ENCODE measurements around the gene TP73. TPM values are rescaled to one million over a fixed set of nuclear protein-coding genes. Genes with fewer than 3 reads are reported as not detected.

TP73 gene
- total RNA-seq, 1 donor from 2014 or later = 0.14 TPM

- ATAC-seq (no peak), DNase-seq (ENCODE audit: missing footprints) (no peak)
Measured at GRCh38 chr1:3631320-3632260, 20.7 kb upstream of the TP73 start.

GRCh38 chr1:3632298-3632697 lies 20.0 kb upstream of the TP73 start:
- no peak for DNase-seq (ENCODE audit: missing footprints)
- ATAC-seq = no peak
- intact Hi-C loops (cut with DNase I) = no loop called here

More at GRCh38 chr1:3631320-3632260, 20.7 kb upstream of the TP73 start:
- intact Hi-C loops (cut with DNase I) = no loop called here

GRCh38 chr1:3632716-3633343 lies 19.5 kb upstream of the TP73 start:
- ATAC-seq = no peak
- DNase-seq (ENCODE audit: missing footprints) = no peak

GRCh38 chr1:3633344-3634058 lies 18.8 kb upstream of the TP73 start:
- DNase-seq (ENCODE audit: missing footprints) (no peak), ATAC-seq (no peak)
- intact Hi-C loops (cut with DNase I) = no loop called here

More at GRCh38 chr1:3632716-3633343, 19.5 kb upstream of the TP73 start:
- intact Hi-C loops (cut with DNase I) = no loop called here

GRCh38 chr1:3634059-3634800 lies 18.1 kb upstream of the TP73 start:
- ATAC-seq = no peak
- intact Hi-C loops (cut with DNase I) = no loop called here
- no peak for DNase-seq (ENCODE audit: missing footprints)

GRCh38 chr1:3636080-3636479 lies 16.2 kb upstream of the TP73 start:
- DNase-seq (ENCODE audit: missing footprints) = no peak
- intact Hi-C loops (cut with DNase I) = no loop called here
- ATAC-seq = no peak

GRCh38 chr1:3636531-3636930 lies 15.8 kb upstream of the TP73 start:
- intact Hi-C loops (cut with DNase I) = no loop called here
- ATAC-seq (no peak), DNase-seq (ENCODE audit: missing footprints) (no peak)

- ATAC-seq (no peak), DNase-seq (ENCODE audit: missing footprints) (no peak)
- intact Hi-C loops (cut with DNase I) = no loop called here
Measured at GRCh38 chr1:3638027-3638426, 14.3 kb upstream of the TP73 start.

- no peak for ATAC-seq
- DNase-seq (ENCODE audit: missing footprints) = no peak
- intact Hi-C loops (cut with DNase I) = no loop called here
Measured at GRCh38 chr1:3638676-3639075, 13.6 kb upstream of the TP73 start.

- DNase-seq (ENCODE audit: missing footprints) (no peak), ATAC-seq (no peak)
- intact Hi-C loops (cut with DNase I) = no loop called here
Measured at GRCh38 chr1:3639397-3639911, 12.9 kb upstream of the TP73 start.

- intact Hi-C loops (cut with DNase I) = no loop called here
- DNase-seq (ENCODE audit: missing footprints) = no peak
- ATAC-seq = no peak
Measured at GRCh38 chr1:3640121-3640837, 12.0 kb upstream of the TP73 start.

- DNase-seq (ENCODE audit: missing footprints) (no peak), ATAC-seq (no peak)
- intact Hi-C loops (cut with DNase I) = no loop called here
Measured at GRCh38 chr1:3641046-3641760, 11.1 kb upstream of the TP73 start.

GRCh38 chr1:3641816-3642215 lies 10.5 kb upstream of the TP73 start:
- intact Hi-C loops (cut with DNase I) = no loop called here
- ATAC-seq (no peak), DNase-seq (ENCODE audit: missing footprints) (no peak)

- intact Hi-C loops (cut with DNase I) = no loop called here
- ATAC-seq (no peak), DNase-seq (ENCODE audit: missing footprints) (no peak)
Measured at GRCh38 chr1:3642919-3643675, 9.2 kb upstream of the TP73 start.

- ATAC-seq (no peak), DNase-seq (ENCODE audit: missing footprints) (no peak)
- intact Hi-C loops (cut with DNase I) = no loop called here
Measured at GRCh38 chr1:3644273-3644672, 8.0 kb upstream of the TP73 start.

GRCh38 chr1:3645247-3645646 lies 7.1 kb upstream of the TP73 start:
- no peak for DNase-seq (ENCODE audit: missing footprints)
- intact Hi-C loops (cut with DNase I) = no loop called here
- ATAC-seq = no peak

All from Right ventricle myocardium inferior (tissue), 1 donor.